ENCODE measurements around the gene UBE2L3. TPM values are rescaled to one million over a fixed set of nuclear protein-coding genes. Genes with fewer than 3 reads are reported as not detected.

UBE2L3 gene
- total RNA-seq, 2 donors from 2014 or later, result 36.2 to 36.8 TPM

- DNase-seq (ENCODE audit: low spot score), result no peak
- intact Hi-C loops (cut with DNase I), result no loop called here
These were observed 54.8 kb downstream of the UBE2L3 start for GRCh38 chr22:21622011-21622918.

- intact Hi-C loops (cut with DNase I), result no loop called here
These were observed 55.6 kb downstream of the UBE2L3 start for GRCh38 chr22:21622919-21623647.

GRCh38 chr22:21623648-21623970 is 56.1 kb downstream of the UBE2L3 start:
- DNase-seq (ENCODE audit: low spot score), result no peak
- intact Hi-C loops (cut with DNase I), result no loop called here

More at GRCh38 chr22:21622919-21623647, 55.6 kb downstream of the UBE2L3 start:
- DNase-seq (ENCODE audit: low spot score), result no peak

GRCh38 chr22:21624120-21624879 is 56.8 kb downstream of the UBE2L3 start:
- no peak for DNase-seq (ENCODE audit: low spot score)
- intact Hi-C loops (cut with DNase I), result no loop called here

GRCh38 chr22:21624880-21625791 is 57.6 kb downstream of the UBE2L3 start:
- intact Hi-C loops (cut with DNase I), result loop anchor here in 1 of 2 donors (5.0 kb wide), 1 partner anchor 58 kb away; the partner anchor contains the start of gene UBE2L3
- DNase-seq (ENCODE audit: low spot score), result no peak

GRCh38 chr22:21626073-21626734 is 58.7 kb downstream of the UBE2L3 start:
- intact Hi-C loops (cut with DNase I), result loop anchor here in 1 of 2 donors (5.0 kb wide), 1 partner anchor 59 kb away; the partner anchor contains the start of gene UBE2L3
- no peak for DNase-seq (ENCODE audit: low spot score)

- intact Hi-C loops (cut with DNase I), result loop anchor here in 1 of 2 donors (5.0 kb wide), 1 partner anchor 60 kb away; the partner anchor contains the start of gene UBE2L3
- no peak for DNase-seq (ENCODE audit: low spot score)
These were observed 59.4 kb downstream of the UBE2L3 start for GRCh38 chr22:21626735-21627469.

- no peak for DNase-seq (ENCODE audit: low spot score)
- intact Hi-C loops (cut with DNase I), result loop anchor here in 1 of 2 donors (5.0 kb wide), 1 partner anchor 61 kb away; the partner anchor contains the start of gene UBE2L3
These were observed 61.1 kb downstream of the UBE2L3 start for GRCh38 chr22:21628386-21629254.

GRCh38 chr22:21629255-21630149 is 62.0 kb downstream of the UBE2L3 start, which contains the start of gene YDJC:
TSS of gene YDJC (minus strand) at chr22:21630022. CDS start at chr22:21630014, 8 bp downstream.
- intact Hi-C loops (cut with DNase I), result loop anchor here (5.0 kb wide), 2 partner anchors 57 to 62 kb away; partner anchors contain the start of gene UBE2L3 (in 1 of the 2)
- DNase-seq (ENCODE audit: low spot score), result peak; percentile 98

GRCh38 chr22:21631025-21631424 is 63.5 kb downstream of the UBE2L3 start:
- intact Hi-C loops (cut with DNase I), result loop anchor here in 1 of 2 donors (5.0 kb wide), 1 partner anchor 59 kb away; no protein-coding TSS in a partner anchor
- no peak for DNase-seq (ENCODE audit: low spot score)

- intact Hi-C loops (cut with DNase I), result loop anchor here in 1 of 2 donors (5.0 kb wide), 1 partner anchor 60 kb away; no protein-coding TSS in a partner anchor
- peak; percentile 87 for DNase-seq (ENCODE audit: low spot score)
These were observed 64.9 kb downstream of the UBE2L3 start, which contains the start of gene CCDC116 for GRCh38 chr22:21632237-21632895. TSS of gene CCDC116 (plus strand) at chr22:21632760. CDS start at chr22:21633182, 422 bp downstream.

- intact Hi-C loops (cut with DNase I), result loop anchor here in 1 of 2 donors (5.0 kb wide), 1 partner anchor 61 kb away; no protein-coding TSS in a partner anchor
- no peak for DNase-seq (ENCODE audit: low spot score)
These were observed 65.4 kb downstream of the UBE2L3 start for GRCh38 chr22:21632931-21633330.

GRCh38 chr22:21633481-21633880 is 66.0 kb downstream of the UBE2L3 start:
- DNase-seq (ENCODE audit: low spot score), result no peak
- intact Hi-C loops (cut with DNase I), result loop anchor here in 1 of 2 donors (5.0 kb wide), 1 partner anchor 61 kb away; no protein-coding TSS in a partner anchor

- DNase-seq (ENCODE audit: low spot score), result no peak
- intact Hi-C loops (cut with DNase I), result loop anchor here in 1 of 2 donors (5.0 kb wide), 1 partner anchor 62 kb away; no protein-coding TSS in a partner anchor
These were observed 66.6 kb downstream of the UBE2L3 start for GRCh38 chr22:21634081-21634480.
